ENCODE data around the gene INO80.

DNA sequence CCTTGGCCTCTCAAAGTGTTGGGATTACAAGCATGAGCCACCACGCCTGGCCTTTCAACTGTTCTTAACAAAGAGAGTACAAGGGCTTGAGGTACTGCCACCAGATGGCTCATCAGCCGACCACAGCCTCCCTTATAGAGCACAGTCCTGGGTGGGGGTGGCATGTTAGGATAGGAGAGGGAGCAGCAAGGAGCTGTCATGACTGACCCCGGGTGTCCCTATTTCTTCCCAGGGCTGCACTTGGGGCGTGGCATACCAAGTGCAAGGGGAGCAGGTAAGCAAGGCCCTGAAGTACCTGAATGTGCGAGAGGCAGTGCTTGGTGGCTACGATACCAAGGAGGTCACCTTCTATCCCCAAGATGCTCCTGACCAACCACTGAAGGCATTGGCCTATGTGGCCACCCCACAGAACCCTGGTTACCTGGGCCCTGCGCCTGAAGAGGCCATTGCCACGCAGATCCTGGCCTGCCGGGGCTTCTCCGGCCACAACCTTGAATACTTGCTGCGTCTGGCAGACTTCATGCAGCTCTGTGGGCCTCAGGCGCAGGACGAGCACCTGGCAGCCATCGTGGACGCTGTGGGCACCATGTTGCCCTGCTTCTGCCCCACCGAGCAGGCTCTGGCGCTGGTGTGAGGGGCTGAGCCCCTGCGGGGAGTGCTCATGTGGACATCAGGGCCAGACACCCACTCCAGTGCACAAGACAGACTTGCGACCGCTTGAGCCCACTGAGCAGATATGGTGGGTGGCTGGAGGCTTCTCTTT lies 160.8 kb downstream of the INO80 start:
- TF ChIP-seq CTCF (IDR thresholded peaks at IDR 0.05) (no peak), POLR2A (IDR thresholded peaks at IDR 0.05) (no peak)
